ENCODE data around the gene KCNN3.

KCNN3 gene

GRCh38 chr1:154862907-154863306 is 7.2 kb downstream of the KCNN3 start:
- H3K4me3 ChIP-seq (ENCODE audit: control insufficient read depth, low read depth, low read length): no peak overlapping the region
- TF ChIP-seq, protein P1, sequence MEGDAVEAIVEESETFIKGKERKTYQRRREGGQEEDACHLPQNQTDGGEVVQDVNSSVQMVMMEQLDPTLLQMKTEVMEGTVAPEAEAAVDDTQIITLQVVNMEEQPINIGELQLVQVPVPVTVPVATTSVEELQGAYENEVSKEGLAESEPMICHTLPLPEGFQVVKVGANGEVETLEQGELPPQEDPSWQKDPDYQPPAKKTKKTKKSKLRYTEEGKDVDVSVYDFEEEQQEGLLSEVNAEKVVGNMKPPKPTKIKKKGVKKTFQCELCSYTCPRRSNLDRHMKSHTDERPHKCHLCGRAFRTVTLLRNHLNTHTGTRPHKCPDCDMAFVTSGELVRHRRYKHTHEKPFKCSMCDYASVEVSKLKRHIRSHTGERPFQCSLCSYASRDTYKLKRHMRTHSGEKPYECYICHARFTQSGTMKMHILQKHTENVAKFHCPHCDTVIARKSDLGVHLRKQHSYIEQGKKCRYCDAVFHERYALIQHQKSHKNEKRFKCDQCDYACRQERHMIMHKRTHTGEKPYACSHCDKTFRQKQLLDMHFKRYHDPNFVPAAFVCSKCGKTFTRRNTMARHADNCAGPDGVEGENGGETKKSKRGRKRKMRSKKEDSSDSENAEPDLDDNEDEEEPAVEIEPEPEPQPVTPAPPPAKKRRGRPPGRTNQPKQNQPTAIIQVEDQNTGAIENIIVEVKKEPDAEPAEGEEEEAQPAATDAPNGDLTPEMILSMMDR (IDR thresholded peaks at IDR 0.05; ENCODE audit: control insufficient read depth, insufficient read depth, low read depth, low read length, missing control alignments): no peak
- DNase-seq (ENCODE audit: low read depth): no peak

DNA sequence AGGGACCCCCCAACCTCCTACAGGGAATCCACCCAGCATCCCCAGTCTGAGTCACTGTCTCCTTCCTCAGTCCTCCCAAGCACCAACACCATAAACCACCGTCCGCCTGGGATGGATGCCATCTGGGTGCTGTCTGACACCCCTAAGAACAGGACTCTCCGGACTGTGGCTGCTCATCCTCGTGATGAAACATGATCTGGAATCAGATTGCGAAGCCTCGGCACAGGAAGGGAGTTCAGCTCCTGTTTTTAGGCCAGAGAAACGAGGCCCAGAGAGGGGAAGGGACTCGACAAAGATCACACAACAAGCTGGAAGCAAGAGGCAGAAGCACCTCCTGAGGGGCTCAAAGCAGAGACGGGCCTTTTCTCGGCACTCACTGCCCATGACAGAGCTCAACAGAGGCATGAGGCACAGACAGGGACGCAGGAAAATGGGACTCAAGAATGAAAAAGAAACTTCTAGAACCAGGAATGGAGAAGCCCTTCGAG is 8.4 kb downstream of the KCNN3 start:
- DNase-seq (ENCODE audit: low read depth): no peak
- TF ChIP-seq, protein P1 (IDR thresholded peaks at IDR 0.05; ENCODE audit: control insufficient read depth, insufficient read depth, low read depth, low read length, missing control alignments): no peak
- H3K4me3 ChIP-seq (ENCODE audit: control insufficient read depth, low read depth, low read length): no peak overlapping the region

DNA sequence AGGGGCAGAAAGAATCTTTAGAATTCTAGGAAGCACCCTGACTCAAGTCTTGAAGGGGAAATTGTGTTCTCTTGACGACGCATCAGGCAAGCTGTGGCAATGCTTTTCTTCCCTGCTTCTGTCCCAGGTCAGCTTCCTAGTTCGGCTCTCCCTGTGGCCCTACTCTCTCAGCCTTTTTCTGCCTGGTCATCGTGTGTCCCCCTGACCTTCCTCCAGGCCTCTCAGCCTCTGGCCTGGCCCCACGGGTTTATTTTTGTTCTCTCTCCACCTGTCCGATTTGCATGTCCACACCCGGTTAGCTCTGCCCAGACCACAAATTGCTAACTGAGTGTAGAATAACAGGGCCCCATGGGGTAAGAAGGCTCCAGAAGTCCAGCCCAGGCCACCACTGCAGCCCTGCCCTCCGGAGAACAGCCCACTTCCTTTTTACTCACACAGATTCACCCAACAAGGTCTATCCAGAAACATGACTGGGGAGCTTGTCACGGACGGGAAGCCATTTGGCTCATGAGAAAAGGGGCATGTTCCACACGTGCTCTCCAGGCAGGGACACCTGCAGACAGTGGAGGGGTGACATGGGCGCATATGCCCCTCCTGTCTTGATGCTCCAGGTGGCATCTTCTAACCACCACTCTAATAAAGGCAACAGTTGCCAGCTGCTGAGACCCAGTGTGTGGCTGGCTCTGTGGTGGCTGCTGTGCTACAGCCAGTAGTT is 9.8 kb downstream of the KCNN3 start:
- no peak for DNase-seq (ENCODE audit: low read depth)
- no peak overlapping the region for H3K4me3 ChIP-seq (ENCODE audit: control insufficient read depth, low read depth, low read length)
- TF ChIP-seq, protein P1 (IDR thresholded peaks at IDR 0.05; ENCODE audit: control insufficient read depth, insufficient read depth, low read depth, low read length, missing control alignments): no peak

DNA sequence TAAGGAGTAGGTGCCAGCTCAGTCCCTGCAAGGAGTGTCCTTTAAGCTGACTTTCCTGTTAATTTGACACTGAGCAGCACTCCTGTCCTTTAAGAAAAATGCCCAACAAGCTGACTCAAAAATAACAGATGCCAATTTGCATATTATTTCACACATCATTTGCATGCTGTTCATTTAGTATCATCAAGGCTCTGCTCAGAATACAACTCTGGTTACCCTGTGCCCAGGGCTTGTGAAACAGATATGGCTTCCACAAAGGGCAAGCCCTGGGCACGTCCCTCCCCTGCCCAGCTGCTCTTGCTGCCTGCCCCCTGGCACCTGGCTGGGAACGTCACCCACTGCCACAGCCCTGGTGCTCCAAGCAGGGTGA is 10.3 kb downstream of the KCNN3 start:
- TF ChIP-seq, protein P1 (IDR thresholded peaks at IDR 0.05; ENCODE audit: control insufficient read depth, insufficient read depth, low read depth, low read length, missing control alignments): no peak
- DNase-seq (ENCODE audit: low read depth): no peak
- H3K4me3 ChIP-seq (ENCODE audit: control insufficient read depth, low read depth, low read length): no peak overlapping the region

DNA sequence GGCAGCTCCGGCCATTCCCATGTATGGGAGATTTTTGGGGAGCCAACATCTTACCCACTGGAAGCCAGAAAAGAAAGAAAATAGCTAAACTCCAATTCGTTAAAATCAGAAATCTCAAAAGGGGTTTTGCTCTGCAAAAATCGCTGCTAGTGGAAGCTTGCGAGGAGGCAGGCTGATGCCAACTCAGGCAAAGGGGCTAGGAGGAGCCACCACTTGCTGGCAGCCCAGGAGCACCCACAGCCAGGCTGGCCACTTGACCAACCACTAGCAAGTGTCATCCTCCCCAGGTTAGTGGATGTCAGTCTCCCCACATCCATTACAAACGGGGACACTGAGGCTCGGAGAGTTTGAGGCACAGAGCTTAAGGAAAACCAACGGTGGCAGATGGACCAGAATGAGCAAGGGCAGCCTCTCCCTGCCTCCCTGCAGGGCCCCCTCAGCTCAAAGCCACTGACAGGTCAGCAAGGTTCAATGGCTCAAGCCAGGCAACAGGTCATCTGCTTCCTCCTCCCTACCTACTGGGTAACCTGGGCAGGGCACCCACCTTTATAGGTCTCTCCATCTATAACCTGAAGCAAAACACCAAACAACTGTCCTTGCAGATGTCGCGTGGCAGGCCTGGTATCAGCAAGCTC is 10.8 kb downstream of the KCNN3 start:
- TF ChIP-seq, protein P1 (IDR thresholded peaks at IDR 0.05; ENCODE audit: control insufficient read depth, insufficient read depth, low read depth, low read length, missing control alignments): no peak
- no peak overlapping the region for H3K4me3 ChIP-seq (ENCODE audit: control insufficient read depth, low read depth, low read length)
- no peak for DNase-seq (ENCODE audit: low read depth)

GRCh38 chr1:154857441-154858215 is 12.5 kb downstream of the KCNN3 start:
- DNase-seq (ENCODE audit: low read depth): no peak
- no peak overlapping the region for H3K4me3 ChIP-seq (ENCODE audit: control insufficient read depth, low read depth, low read length)
- TF ChIP-seq, protein P1 (IDR thresholded peaks at IDR 0.05; ENCODE audit: control insufficient read depth, insufficient read depth, low read depth, low read length, missing control alignments): no peak

All from AG09309 (cell line).